Duodenal mucosa (tissue), 2 donors: Measurements from ENCODE around the gene DHCR24.

Experiments used
- H3K27ac ChIP-seq: one replicate; pipeline ENCODE4 v1.7.0; 2013; ENCODE audit warnings: low read depth, low read length
- H3K27me3 ChIP-seq, 2 donors: one replicate each; pipeline ENCODE4 v1.7.0; 2013; ENCODE audit warnings: low read length in 2 of 2, control low read depth in 1 of 2; ENCODE audit not compliant: insufficient read depth in 2 of 2, control insufficient read depth in 1 of 2
- H3K36me3 ChIP-seq, 2 donors: one replicate each; pipeline ENCODE4 v1.7.0; 2013; ENCODE audit warnings: low read length in 2 of 2, control low read depth in 1 of 2; ENCODE audit not compliant: insufficient read depth in 2 of 2, control insufficient read depth in 1 of 2
- H3K4me1 ChIP-seq, 2 donors: one replicate each; pipeline ENCODE4 v1.7.0; 2013; ENCODE audit warnings: low read length in 2 of 2, control low read depth in 1 of 2; ENCODE audit not compliant: insufficient read depth in 2 of 2, control insufficient read depth in 1 of 2
- H3K4me3 ChIP-seq, 2 donors: one replicate each; pipeline ENCODE4 v1.7.0; 2013; ENCODE audit warnings: low read length in 2 of 2, low read depth in 1 of 2
- H3K9ac ChIP-seq, 2 donors: one replicate each; pipeline ENCODE4 v1.7.0; 2013; ENCODE audit warnings: low read length in 2 of 2, low read depth in 1 of 2
- H3K9me3 ChIP-seq, 2 donors: one replicate each; pipeline ENCODE4 v1.7.0; 2013; ENCODE audit warnings: low read length in 2 of 2, control low read depth in 1 of 2; ENCODE audit not compliant: control insufficient read depth in 1 of 2

The DHCR24 gene

GRCh38 chr1:54875000-54875399 is 12.0 kb downstream of the DHCR24 start:
- H3K27ac ChIP-seq, result no peak overlapping the region
- H3K4me3 ChIP-seq, result no peak overlapping the region
- no peaks in the 10 kb centered on the region for H3K4me1 ChIP-seq
- no peaks in the 10 kb centered on the region for H3K9me3 ChIP-seq
- no peak overlapping the region for H3K9ac ChIP-seq
- no peaks in the 10 kb centered on the region for H3K27me3 ChIP-seq
- H3K36me3 ChIP-seq, result peaks cover 24 to 75% of the 10 kb centered on the region in 2 donors

GRCh38 chr1:54874079-54874830 is 12.7 kb downstream of the DHCR24 start:
- Histone ChIP-seq H3K9ac (no peak overlapping the region), H3K27me3 (no peaks in the 10 kb centered on the region), H3K27ac (no peak overlapping the region), H3K9me3 (no peaks in the 10 kb centered on the region), H3K36me3 (peaks cover 24 to 82% of the 10 kb centered on the region in 2 donors), H3K4me3 (no peak overlapping the region), H3K4me1 (no peaks in the 10 kb centered on the region)

GRCh38 chr1:54872036-54872331 is 15.0 kb downstream of the DHCR24 start:
- Histone ChIP-seq H3K36me3 (peaks cover 24 to 88% of the 10 kb centered on the region in 2 donors), H3K27ac (no peak overlapping the region), H3K9me3 (no peaks in the 10 kb centered on the region), H3K27me3 (no peaks in the 10 kb centered on the region), H3K4me3 (no peak overlapping the region), H3K4me1 (peaks cover 3 to 8% of the 10 kb centered on the region in 2 donors), H3K9ac (no peak overlapping the region)

GRCh38 chr1:54871275-54872035 is 15.5 kb downstream of the DHCR24 start:
- Histone ChIP-seq H3K4me3 (no peak overlapping the region), H3K27ac (no peak overlapping the region)

DNA sequence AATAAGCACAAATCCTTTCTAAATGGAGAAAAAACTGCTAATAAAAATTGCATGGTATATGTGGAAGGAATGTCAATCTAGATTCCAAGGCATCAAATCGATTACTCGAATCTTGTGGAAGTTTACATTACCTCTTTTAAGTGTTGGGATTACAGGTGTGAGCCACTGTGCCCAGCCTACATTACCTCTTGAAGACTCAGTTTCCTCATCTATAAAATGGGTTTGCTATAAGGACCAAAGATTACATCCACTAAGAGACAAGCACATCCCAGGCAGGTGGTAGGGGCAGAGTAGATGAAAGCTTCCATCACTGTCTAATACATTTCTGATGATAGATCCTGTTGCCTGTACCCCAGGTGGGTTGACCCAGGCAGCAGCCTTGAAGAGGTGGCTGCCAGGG is 16.1 kb downstream of the DHCR24 start:
- Histone ChIP-seq H3K9me3 (no peaks in the 10 kb centered on the region), H3K27me3 (no peaks in the 10 kb centered on the region), H3K9ac (no peak overlapping the region), H3K27ac (no peak overlapping the region), H3K4me3 (no peak overlapping the region), H3K36me3 (peaks cover 23 to 90% of the 10 kb centered on the region in 2 donors), H3K4me1 (peaks cover 8 to 18% of the 10 kb centered on the region in 2 donors)

More at GRCh38 chr1:54871275-54872035, 15.5 kb downstream of the DHCR24 start:
- Histone ChIP-seq H3K9me3 (no peaks in the 10 kb centered on the region), H3K4me1 (peaks cover 7 to 13% of the 10 kb centered on the region in 2 donors), H3K36me3 (peaks cover 24 to 88% of the 10 kb centered on the region in 2 donors), H3K9ac (no peak overlapping the region), H3K27me3 (no peaks in the 10 kb centered on the region)

GRCh38 chr1:54869173-54869851 is 17.7 kb downstream of the DHCR24 start:
- no peak overlapping the region for H3K9ac ChIP-seq
- peaks cover 16 to 90% of the 10 kb centered on the region in 2 donors for H3K36me3 ChIP-seq
- H3K4me3 ChIP-seq, result no peak overlapping the region
- no peak overlapping the region for H3K27ac ChIP-seq
- no peaks in the 10 kb centered on the region for H3K9me3 ChIP-seq
- no peaks in the 10 kb centered on the region for H3K27me3 ChIP-seq
- peaks cover 8 to 19% of the 10 kb centered on the region in 2 donors for H3K4me1 ChIP-seq

DNA sequence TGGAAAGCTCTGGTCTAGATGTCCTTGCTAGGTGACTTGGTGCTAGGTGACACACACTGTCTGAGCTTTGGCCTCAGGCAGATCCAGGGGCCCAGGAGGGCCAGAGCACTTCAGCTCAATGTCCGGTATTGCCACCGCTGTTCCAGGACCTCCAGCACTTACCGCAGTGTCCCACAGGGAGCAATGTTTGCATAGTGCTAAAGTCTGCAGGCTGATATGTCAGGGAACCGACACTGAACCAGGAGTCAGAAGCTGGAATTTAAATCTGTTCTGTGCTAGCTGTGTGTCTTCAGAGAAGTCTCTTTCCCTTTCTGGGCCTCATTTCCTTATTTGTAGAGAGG is 19.3 kb downstream of the DHCR24 start:
- peaks cover 8 to 19% of the 10 kb centered on the region in 2 donors for H3K4me1 ChIP-seq
- H3K27me3 ChIP-seq, result no peaks in the 10 kb centered on the region

GRCh38 chr1:54866801-54867716 is 19.9 kb downstream of the DHCR24 start:
- no peak overlapping the region for H3K9ac ChIP-seq
- H3K36me3 ChIP-seq, result peaks cover 23 to 84% of the 10 kb centered on the region in 2 donors
- no peak overlapping the region for H3K4me3 ChIP-seq

More for the DNA sequence above, 19.3 kb downstream of the DHCR24 start:
- no peak overlapping the region for H3K9ac ChIP-seq
- H3K4me3 ChIP-seq, result no peak overlapping the region
- no peaks in the 10 kb centered on the region for H3K9me3 ChIP-seq
- no peak overlapping the region for H3K27ac ChIP-seq
- H3K36me3 ChIP-seq, result peaks cover 19 to 85% of the 10 kb centered on the region in 2 donors

GRCh38 chr1:54865238-54866073 is 21.5 kb downstream of the DHCR24 start:
- no peaks in the 10 kb centered on the region for H3K9me3 ChIP-seq
- no peak overlapping the region for H3K4me3 ChIP-seq
- H3K27me3 ChIP-seq, result no peaks in the 10 kb centered on the region
- peaks cover 11 to 80% of the 10 kb centered on the region in 2 donors for H3K36me3 ChIP-seq
- no peak overlapping the region for H3K9ac ChIP-seq
- H3K27ac ChIP-seq, result no peak overlapping the region
- peaks cover 8 to 19% of the 10 kb centered on the region in 2 donors for H3K4me1 ChIP-seq

More at GRCh38 chr1:54866801-54867716, 19.9 kb downstream of the DHCR24 start:
- H3K27ac ChIP-seq, result no peak overlapping the region
- H3K9me3 ChIP-seq, result no peaks in the 10 kb centered on the region
- no peaks in the 10 kb centered on the region for H3K27me3 ChIP-seq
- H3K4me1 ChIP-seq, result peaks cover 8 to 19% of the 10 kb centered on the region in 2 donors
